DND-41 (cell line): ENCODE results near the gene SMIM9.
A peak's percentile ranks its signal among the peaks of the same experiment; 100 is the strongest.

Experiments
- ATAC-seq: fragments of 200-7000 bp; cut with Tn5 transposase; 3 replicates; pipeline ENCODE4 v1.9.1; 2021; ENCODE audit warnings: low read depth; ENCODE audit not compliant: insufficient read depth
- DNase-seq: peaks from one replicate; pipeline ENCODE4 v3.0.0-alpha.2; 2020
- H2AFZ ChIP-seq: 2 replicates; pipeline ENCODE4 v1.6.0; 2012; ENCODE audit warnings: low read depth, low read length
- H3K27ac ChIP-seq: 2 replicates; pipeline ENCODE4 v1.5.1; 2012; ENCODE audit warnings: low read length, inconsistent platforms
- H3K27me3 ChIP-seq: fragments of 200-600 bp; sonication (generic); 2 replicates; pipeline ENCODE4 v1.6.0; 2012; ENCODE audit warnings: low read length, mild to moderate bottlenecking, inconsistent platforms; ENCODE audit not compliant: insufficient read depth, poor library complexity
- H3K36me3 ChIP-seq: 2 replicates; pipeline ENCODE4 v1.5.1; 2012; ENCODE audit warnings: low read length, inconsistent platforms; ENCODE audit not compliant: insufficient read depth
- H3K4me1 ChIP-seq: 2 replicates; pipeline ENCODE4 v1.5.1; 2012; ENCODE audit warnings: mild to moderate bottlenecking, low read length; ENCODE audit not compliant: insufficient read depth
- H3K4me2 ChIP-seq: 2 replicates; pipeline ENCODE4 v1.6.0; 2012; ENCODE audit warnings: mild to moderate bottlenecking, moderate library complexity, low read length, inconsistent platforms; ENCODE audit not compliant: insufficient read depth
- H3K4me3 ChIP-seq, 2 experiments: fragments of 200-600 bp in 1 of 2; shearing (Covaris generic) in 1 of 2; 2 replicates each; pipeline ENCODE4 v1.5.1; 2012 to 2016; ENCODE audit warnings: inconsistent platforms in 2 of 2, low read length in 2 of 2, mild to moderate bottlenecking in 2 of 2, low read depth in 1 of 2, moderate library complexity in 1 of 2
- H3K79me2 ChIP-seq: 2 replicates; pipeline ENCODE4 v1.6.0; 2012; ENCODE audit warnings: low read length, inconsistent platforms; ENCODE audit not compliant: insufficient read depth
- H3K9ac ChIP-seq: 2 replicates; pipeline ENCODE4 v1.6.0; 2012; ENCODE audit warnings: low read depth, mild to moderate bottlenecking, inconsistent platforms, low read length, moderate library complexity
- H3K9me3 ChIP-seq: 2 replicates; pipeline ENCODE4 v1.5.1; 2012; ENCODE audit warnings: low read length, moderate library complexity, mild to moderate bottlenecking, inconsistent platforms; ENCODE audit not compliant: insufficient read depth, severe bottlenecking
- H4K20me1 ChIP-seq: 2 replicates; pipeline ENCODE4 v1.6.0; 2012; ENCODE audit warnings: low read length; ENCODE audit not compliant: insufficient read depth
- EZH2 ChIP-seq: IDR thresholded peaks from 3 replicates; pipeline ENCODE4 v1.6.1; 2012; ENCODE audit warnings: borderline replicate concordance, low read depth, mild to moderate bottlenecking, moderate library complexity, low read length, inconsistent platforms; ENCODE audit not compliant: severe bottlenecking
- TF ChIP-seq, protein P1 (sequence below): IDR thresholded peaks from 2 replicates; pipeline ENCODE4 v1.5.1; 2012; ENCODE audit warnings: borderline replicate concordance, low read length, moderate library complexity, mild to moderate bottlenecking; ENCODE audit not compliant: poor library complexity, severe bottlenecking; ENCODE audit errors: extremely low read depth

The SMIM9 gene

GRCh38 chrX:154804957-154805695, 29.3 kb downstream of the SMIM9 start, which contains the start of gene MPP1:
TSS of gene MPP1 (minus strand) at chrX:154805485. CDS start at chrX:154805373, 112 bp downstream.
- peak within 1 kb of the TSS; percentile 76 for H2AFZ ChIP-seq
- peak within 1 kb of the TSS; percentile 82 for H3K4me2 ChIP-seq
- peak within 1 kb of the TSS; percentile 51 to 83; a peak in 3 of 4 replicates for H3K4me3 ChIP-seq
- H3K36me3 ChIP-seq = no peaks in the 10 kb centered on the region
- peak; percentile 97 for ATAC-seq
- H3K9ac ChIP-seq = peak within 1 kb of the TSS; percentile 67
- no peaks in the 10 kb centered on the region for H3K9me3 ChIP-seq
- peaks cover 37% of the 10 kb centered on the region for H3K79me2 ChIP-seq
- peak within 1 kb of the TSS; percentile 53 for H3K27ac ChIP-seq
- DNase-seq = peak; percentile 80
- peaks cover 48% of the 10 kb centered on the region for H3K4me1 ChIP-seq
- TF ChIP-seq, protein P1, sequence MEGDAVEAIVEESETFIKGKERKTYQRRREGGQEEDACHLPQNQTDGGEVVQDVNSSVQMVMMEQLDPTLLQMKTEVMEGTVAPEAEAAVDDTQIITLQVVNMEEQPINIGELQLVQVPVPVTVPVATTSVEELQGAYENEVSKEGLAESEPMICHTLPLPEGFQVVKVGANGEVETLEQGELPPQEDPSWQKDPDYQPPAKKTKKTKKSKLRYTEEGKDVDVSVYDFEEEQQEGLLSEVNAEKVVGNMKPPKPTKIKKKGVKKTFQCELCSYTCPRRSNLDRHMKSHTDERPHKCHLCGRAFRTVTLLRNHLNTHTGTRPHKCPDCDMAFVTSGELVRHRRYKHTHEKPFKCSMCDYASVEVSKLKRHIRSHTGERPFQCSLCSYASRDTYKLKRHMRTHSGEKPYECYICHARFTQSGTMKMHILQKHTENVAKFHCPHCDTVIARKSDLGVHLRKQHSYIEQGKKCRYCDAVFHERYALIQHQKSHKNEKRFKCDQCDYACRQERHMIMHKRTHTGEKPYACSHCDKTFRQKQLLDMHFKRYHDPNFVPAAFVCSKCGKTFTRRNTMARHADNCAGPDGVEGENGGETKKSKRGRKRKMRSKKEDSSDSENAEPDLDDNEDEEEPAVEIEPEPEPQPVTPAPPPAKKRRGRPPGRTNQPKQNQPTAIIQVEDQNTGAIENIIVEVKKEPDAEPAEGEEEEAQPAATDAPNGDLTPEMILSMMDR = no peak
- no peak for TF ChIP-seq EZH2
- no peaks in the 10 kb centered on the region for H4K20me1 ChIP-seq
- no peaks in the 10 kb centered on the region for H3K27me3 ChIP-seq

DNA sequence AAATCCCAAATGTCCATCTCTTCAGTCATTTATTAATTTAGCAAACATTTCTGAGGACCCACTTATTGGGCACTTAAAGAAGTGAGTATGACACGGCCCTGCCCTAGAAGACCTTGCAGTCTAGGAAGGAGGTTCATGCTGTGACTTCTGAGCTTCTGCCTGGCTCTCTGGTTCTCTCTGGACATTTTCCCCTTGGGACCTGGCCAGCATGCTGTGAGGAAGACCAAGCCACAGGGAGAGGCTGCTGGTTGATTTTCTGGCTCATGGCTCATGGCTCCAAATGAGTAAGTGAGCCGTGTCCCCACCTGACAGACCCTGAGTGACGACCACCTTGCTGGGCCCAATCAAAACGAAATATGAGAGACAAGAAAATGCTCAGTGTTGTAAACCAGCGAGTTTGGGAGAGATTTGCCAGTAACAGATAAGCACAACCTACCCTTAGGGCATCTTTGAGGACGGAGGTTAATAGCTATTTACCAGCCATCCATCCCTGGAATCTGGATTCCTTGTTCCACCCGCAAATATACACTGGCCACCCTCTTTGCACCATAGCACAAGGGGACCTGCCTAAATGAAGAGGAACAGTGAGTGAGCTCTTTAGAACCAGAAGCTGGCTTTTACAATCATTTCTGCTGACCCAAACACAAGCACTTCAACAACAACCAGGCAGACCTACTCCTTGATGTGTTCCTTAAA, 30.1 kb downstream of the SMIM9 start:
- Histone ChIP-seq H3K4me3 (peak overlapping the region; percentile 51 to 83; a peak in 3 of 4 replicates), H4K20me1 (no peaks in the 10 kb centered on the region), H3K4me1 (peaks cover 55% of the 10 kb centered on the region), H2AFZ (peak overlapping the region; percentile 76), H3K27ac (peak overlapping the region; percentile 15; the same call in 1 of the 2 replicates), H3K27me3 (no peaks in the 10 kb centered on the region), H3K9me3 (no peaks in the 10 kb centered on the region), H3K36me3 (no peaks in the 10 kb centered on the region), H3K79me2 (peaks cover 39% of the 10 kb centered on the region), H3K4me2 (peak overlapping the region; percentile 82), H3K9ac (peak overlapping the region; percentile 67)
- no peak for ATAC-seq
- DNase-seq = no peak
- no peak for TF ChIP-seq EZH2
- TF ChIP-seq, protein P1 = no peak

DNA sequence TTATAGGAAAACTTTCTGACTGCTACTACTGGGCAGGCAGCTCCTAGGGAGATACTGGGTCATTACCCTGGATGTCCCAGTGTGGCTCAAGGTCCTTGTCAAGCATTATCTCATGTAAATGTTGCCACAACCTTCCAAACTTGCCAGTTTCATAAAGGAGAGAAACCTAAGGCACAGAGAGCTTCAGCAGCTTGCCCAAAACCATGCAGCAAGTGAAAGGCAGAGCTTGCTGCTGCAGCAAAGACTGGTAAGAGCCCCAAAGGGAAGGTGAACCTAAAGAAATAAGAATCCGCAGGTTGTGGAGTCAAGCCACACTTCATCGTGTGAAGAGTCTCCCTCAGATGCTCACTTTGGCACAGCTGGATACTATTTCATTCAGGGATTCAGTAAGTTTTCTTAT, 31.5 kb downstream of the SMIM9 start:
- H4K20me1 ChIP-seq = no peaks in the 10 kb centered on the region
- no peak overlapping the region for H2AFZ ChIP-seq
- H3K36me3 ChIP-seq = no peaks in the 10 kb centered on the region
- H3K9ac ChIP-seq = 0 out of 2 replicates have a peak overlapping the region, but pooled peaks have one; percentile 6
- H3K4me1 ChIP-seq = peaks cover 62% of the 10 kb centered on the region
- ATAC-seq = no peak
- no peak for TF ChIP-seq EZH2
- TF ChIP-seq, protein P1 = no peak
- H3K27me3 ChIP-seq = no peaks in the 10 kb centered on the region
- H3K9me3 ChIP-seq = no peaks in the 10 kb centered on the region
- H3K27ac ChIP-seq = peak overlapping the region; percentile 33; the same call in 1 of the 2 replicates
- peaks cover 49% of the 10 kb centered on the region for H3K79me2 ChIP-seq
- peak overlapping the region; percentile 82; the same call in 1 of the 2 replicates for H3K4me2 ChIP-seq
- H3K4me3 ChIP-seq = no peak overlapping the region
- DNase-seq = no peak
